ENCODE data around the gene MAMLD1.

The MAMLD1 gene

DNA sequence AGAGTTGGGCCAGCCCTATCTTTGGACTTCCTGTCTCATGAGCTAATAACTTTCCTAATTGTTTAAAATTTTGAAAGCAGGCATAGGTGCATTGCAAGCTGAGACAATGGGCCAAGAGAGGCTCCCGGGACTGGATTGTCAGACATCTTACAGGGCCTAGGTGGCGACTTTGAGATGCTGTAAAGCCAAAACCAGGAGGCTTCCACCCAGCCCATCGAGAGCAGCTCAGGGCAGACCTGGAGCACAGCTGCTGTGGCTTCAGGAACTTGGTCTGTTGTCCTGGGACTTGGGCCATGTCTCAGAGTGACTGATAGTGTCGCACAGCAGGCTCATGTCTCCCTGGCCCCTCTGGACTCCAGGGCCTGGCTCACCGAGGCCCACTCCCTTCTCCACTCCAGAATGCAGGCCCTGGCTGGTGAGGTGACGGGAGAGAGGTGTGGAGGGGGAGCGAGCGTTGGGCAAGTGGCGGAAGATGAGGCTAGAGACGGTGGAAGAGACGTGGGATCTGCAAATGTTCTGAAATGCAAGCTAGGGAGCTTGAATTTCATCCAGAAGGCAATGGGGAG lies 181.2 kb downstream of the MAMLD1 start:
- H3K4me2 ChIP-seq, result no peak overlapping the region
- no peaks in the 10 kb centered on the region for H3K36me3 ChIP-seq (ENCODE audit: insufficient read depth)
- no peak overlapping the region for H3K9ac ChIP-seq
- no peak overlapping the region for H3K4me3 ChIP-seq (IDR thresholded peaks at IDR 0.05; ENCODE audit: insufficient read depth, low read depth, low read length)
- H3K4me1 ChIP-seq (ENCODE audit: low read depth, poor library complexity, severe bottlenecking), result no peaks in the 10 kb centered on the region
- H3K27ac ChIP-seq, result no peak overlapping the region
- H3K79me2 ChIP-seq (ENCODE audit: insufficient read depth, low read depth), result no peaks in the 10 kb centered on the region
- no peaks in the 10 kb centered on the region for H4K20me1 ChIP-seq (ENCODE audit: insufficient read depth)
- H2AFZ ChIP-seq (ENCODE audit: low read depth), result no peak overlapping the region
- H3K27me3 ChIP-seq (ENCODE audit: insufficient read depth, low read depth), result no peaks in the 10 kb centered on the region
- TF ChIP-seq, protein P1, sequence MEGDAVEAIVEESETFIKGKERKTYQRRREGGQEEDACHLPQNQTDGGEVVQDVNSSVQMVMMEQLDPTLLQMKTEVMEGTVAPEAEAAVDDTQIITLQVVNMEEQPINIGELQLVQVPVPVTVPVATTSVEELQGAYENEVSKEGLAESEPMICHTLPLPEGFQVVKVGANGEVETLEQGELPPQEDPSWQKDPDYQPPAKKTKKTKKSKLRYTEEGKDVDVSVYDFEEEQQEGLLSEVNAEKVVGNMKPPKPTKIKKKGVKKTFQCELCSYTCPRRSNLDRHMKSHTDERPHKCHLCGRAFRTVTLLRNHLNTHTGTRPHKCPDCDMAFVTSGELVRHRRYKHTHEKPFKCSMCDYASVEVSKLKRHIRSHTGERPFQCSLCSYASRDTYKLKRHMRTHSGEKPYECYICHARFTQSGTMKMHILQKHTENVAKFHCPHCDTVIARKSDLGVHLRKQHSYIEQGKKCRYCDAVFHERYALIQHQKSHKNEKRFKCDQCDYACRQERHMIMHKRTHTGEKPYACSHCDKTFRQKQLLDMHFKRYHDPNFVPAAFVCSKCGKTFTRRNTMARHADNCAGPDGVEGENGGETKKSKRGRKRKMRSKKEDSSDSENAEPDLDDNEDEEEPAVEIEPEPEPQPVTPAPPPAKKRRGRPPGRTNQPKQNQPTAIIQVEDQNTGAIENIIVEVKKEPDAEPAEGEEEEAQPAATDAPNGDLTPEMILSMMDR (conservative IDR thresholded peaks at IDR 0.05; ENCODE audit: low read depth, low read length), result no peak

DNA sequence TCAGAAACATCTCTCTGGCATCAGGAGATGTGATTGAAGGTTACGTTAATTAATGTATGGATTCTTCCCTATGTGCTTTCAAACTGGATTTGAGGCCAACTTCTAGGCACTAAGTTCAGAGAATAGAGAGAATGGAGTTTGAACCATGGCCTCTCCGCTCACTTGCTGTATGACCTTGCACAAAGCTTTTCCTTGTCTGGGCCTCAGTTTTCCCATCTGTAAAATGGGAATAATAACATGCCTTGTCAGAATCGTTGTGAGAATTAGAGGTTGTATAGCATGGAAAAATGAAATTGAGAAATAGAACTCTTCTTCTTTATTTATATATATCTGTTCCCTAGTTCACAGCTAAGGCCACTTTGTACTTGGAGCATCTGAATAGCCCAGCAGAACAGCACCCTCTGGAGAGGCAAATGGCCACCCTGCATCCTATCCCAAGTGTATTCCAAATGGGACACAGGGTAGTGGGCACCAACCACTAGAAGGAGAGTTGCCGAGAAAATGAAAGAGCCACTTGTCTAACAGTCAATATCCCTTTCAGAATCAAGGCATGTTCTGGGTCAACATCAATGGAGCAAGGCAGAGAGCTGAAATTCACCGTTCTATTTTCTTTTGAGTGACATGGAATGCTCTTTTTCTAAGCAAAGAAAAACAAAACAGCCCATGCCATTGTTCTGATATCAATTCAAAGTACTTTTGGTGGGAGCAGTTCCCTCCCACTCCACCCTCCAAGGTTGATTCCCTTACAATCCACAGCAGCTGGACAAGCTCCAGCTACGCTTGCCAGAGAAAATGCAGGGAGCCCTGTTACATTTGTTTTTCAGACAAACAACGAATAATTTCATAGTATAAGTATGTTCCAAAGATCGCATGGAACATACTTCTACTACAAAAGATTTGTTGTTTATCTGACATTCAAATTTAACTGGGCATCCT lies 182.0 kb downstream of the MAMLD1 start:
- Histone ChIP-seq H2AFZ (ENCODE audit: low read depth) (no peak overlapping the region), H3K79me2 (ENCODE audit: insufficient read depth, low read depth) (no peaks in the 10 kb centered on the region), H3K9ac (no peak overlapping the region), H4K20me1 (ENCODE audit: insufficient read depth) (no peaks in the 10 kb centered on the region), H3K4me1 (ENCODE audit: low read depth, poor library complexity, severe bottlenecking) (no peaks in the 10 kb centered on the region), H3K27me3 (ENCODE audit: insufficient read depth, low read depth) (no peaks in the 10 kb centered on the region), H3K4me3 (IDR thresholded peaks at IDR 0.05; ENCODE audit: insufficient read depth, low read depth, low read length) (no peak overlapping the region), H3K4me2 (no peak overlapping the region), H3K36me3 (ENCODE audit: insufficient read depth) (no peaks in the 10 kb centered on the region), H3K27ac (no peak overlapping the region)
- TF ChIP-seq, protein P1 (conservative IDR thresholded peaks at IDR 0.05; ENCODE audit: low read depth, low read length), result no peak

DNA sequence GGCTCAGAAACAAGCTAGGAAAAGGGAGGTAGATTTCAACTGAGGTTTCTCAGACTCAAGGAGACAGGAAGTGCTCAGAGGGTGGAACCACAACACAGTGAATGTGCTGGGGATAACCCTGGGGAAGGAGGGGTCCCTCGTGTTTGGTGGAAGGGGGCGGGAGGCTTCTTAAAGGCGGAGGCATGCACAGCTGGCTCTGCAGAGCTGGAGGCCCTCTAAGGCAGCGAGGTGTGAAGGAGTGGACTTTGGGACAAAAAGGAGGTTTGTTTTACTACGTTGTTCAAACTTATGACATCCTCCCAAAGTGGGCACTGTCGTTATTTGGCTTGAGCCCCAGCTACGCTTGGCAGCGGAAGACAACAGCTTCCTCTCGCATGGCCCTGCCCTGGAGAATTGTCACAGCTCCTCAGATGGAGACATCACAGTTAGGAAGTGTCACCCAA lies 183.6 kb downstream of the MAMLD1 start:
- no peaks in the 10 kb centered on the region for H3K36me3 ChIP-seq (ENCODE audit: insufficient read depth)
- H3K27me3 ChIP-seq (ENCODE audit: insufficient read depth, low read depth), result no peaks in the 10 kb centered on the region
- H4K20me1 ChIP-seq (ENCODE audit: insufficient read depth), result no peaks in the 10 kb centered on the region
- TF ChIP-seq, protein P1 (conservative IDR thresholded peaks at IDR 0.05; ENCODE audit: low read depth, low read length), result no peak
- no peak overlapping the region for H3K4me2 ChIP-seq
- H2AFZ ChIP-seq (ENCODE audit: low read depth), result no peak overlapping the region
- H3K79me2 ChIP-seq (ENCODE audit: insufficient read depth, low read depth), result no peaks in the 10 kb centered on the region
- H3K4me1 ChIP-seq (ENCODE audit: low read depth, poor library complexity, severe bottlenecking), result no peaks in the 10 kb centered on the region
- H3K9ac ChIP-seq, result no peak overlapping the region
- no peak overlapping the region for H3K27ac ChIP-seq
- H3K4me3 ChIP-seq (IDR thresholded peaks at IDR 0.05; ENCODE audit: insufficient read depth, low read depth, low read length), result no peak overlapping the region

DNA sequence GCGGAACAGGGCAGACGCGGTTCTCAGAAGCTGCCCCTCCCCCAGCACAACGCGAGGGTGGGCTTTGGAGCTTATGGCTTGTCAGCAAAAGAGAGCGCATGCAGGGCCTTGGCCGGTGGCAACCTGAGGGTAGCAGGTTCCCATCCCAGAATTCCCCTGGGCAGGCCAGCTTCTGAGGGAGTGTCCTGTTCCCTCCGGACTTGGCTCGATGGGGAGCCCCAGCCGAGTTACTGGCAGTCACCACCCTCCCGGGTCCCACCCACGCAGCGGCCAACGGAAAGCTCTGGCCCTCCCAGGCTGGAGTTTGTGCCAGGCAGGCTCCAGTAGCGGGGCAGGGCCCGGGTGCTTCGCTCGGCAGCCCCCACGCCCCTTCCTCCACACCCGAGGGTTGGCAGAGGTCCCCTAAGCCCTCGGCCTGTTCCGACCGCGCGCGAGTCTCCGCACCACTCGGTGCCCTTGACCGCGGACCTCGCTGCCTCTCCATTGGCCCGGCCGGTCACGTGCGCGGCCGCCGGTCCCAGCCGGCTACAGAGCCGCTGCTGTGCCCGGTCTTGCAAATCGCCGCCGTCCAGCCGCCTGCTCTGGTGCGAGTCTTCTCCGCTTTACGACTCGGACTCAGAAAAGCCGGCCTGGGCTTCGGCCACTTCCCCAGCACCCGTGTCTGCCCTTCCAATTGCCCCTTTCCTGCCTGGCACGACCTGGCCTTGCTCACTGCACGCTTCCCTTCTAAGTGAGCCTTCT lies 184.4 kb downstream of the MAMLD1 start:
- Histone ChIP-seq H3K4me3 (IDR thresholded peaks at IDR 0.05; ENCODE audit: insufficient read depth, low read depth, low read length) (no peak overlapping the region), H3K27me3 (ENCODE audit: insufficient read depth, low read depth) (no peaks in the 10 kb centered on the region), H3K4me1 (ENCODE audit: low read depth, poor library complexity, severe bottlenecking) (no peaks in the 10 kb centered on the region), H3K9ac (no peak overlapping the region), H2AFZ (ENCODE audit: low read depth) (no peak overlapping the region), H3K36me3 (ENCODE audit: insufficient read depth) (no peaks in the 10 kb centered on the region), H3K27ac (no peak overlapping the region), H3K79me2 (ENCODE audit: insufficient read depth, low read depth) (no peaks in the 10 kb centered on the region), H4K20me1 (ENCODE audit: insufficient read depth) (no peaks in the 10 kb centered on the region), H3K4me2 (no peak overlapping the region)
- TF ChIP-seq, protein P1 (conservative IDR thresholded peaks at IDR 0.05; ENCODE audit: low read depth, low read length), result no peak
